ENCODE results near the gene PLCB4. TPM values are rescaled to one million over a fixed set of nuclear protein-coding genes. Genes with fewer than 3 reads are reported as not detected.

The PLCB4 gene
- polyA plus RNA-seq, 1 donor, result 14.6 TPM

DNA sequence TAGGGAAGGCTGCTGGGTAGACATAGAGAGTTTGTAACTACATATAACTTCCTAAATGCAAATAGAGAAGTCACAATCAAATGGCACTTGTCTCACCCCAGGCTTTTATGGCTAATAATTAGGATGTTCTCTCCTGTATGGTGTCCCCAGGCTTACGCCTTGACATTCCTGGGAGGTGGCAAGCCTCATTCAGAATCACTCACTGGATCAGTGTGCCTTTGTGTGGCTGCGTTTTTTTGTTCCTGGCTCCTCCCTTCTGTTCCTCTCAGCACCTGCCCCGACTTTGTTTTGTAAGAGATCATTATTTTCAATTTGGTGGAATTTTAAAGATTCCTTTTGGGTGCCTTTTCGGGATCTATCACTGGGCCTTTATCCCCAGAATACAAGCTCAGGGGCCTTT, 451.2 kb downstream of the PLCB4 start:
- H3K27me3 ChIP-seq (ENCODE audit: control insufficient read depth, insufficient read depth, low read length), result peaks cover 57% of the 10 kb centered on the region
- H3K4me1 ChIP-seq (ENCODE audit: control insufficient read depth, insufficient read depth, low read length), result no peaks in the 10 kb centered on the region
- no peak for DNase-seq
- H3K9me3 ChIP-seq (ENCODE audit: control insufficient read depth, low read depth, low read length), result no peaks in the 10 kb centered on the region
- no peak overlapping the region for H3K4me3 ChIP-seq (ENCODE audit: low read length)
- H3K27ac ChIP-seq (ENCODE audit: low read length), result no peak overlapping the region
- H3K36me3 ChIP-seq (ENCODE audit: control insufficient read depth, insufficient read depth, low read length), result no peaks in the 10 kb centered on the region
- WGBS (ENCODE audit: insufficient coverage, low lambda C conversion rate), result no CpG with 5 or more reads among the region's 4 CpGs

DNA sequence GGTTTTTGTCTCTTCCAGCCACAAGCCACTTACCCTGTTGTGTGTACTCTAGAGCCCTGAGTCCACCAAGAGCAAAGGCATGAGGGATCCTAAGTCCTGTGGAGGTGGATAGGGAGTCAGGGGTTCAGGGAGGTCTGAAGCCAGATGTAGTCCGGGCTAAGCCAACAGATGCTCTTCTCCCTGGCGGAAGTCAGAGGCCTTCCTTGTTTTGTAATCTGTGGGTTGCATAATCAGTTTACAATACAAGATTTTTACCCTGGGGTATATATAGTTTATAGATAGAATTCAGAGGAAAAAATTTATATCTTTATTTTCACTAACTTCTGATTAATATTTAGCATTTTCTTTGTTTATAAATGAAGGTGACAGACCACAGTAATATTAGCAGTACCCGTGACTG, 454.7 kb downstream of the PLCB4 start:
- H3K4me1 ChIP-seq (ENCODE audit: control insufficient read depth, insufficient read depth, low read length), result no peaks in the 10 kb centered on the region
- WGBS (ENCODE audit: insufficient coverage, low lambda C conversion rate), result no CpG with 5 or more reads among the region's 3 CpGs
- no peak for DNase-seq

More for the DNA sequence above, 454.7 kb downstream of the PLCB4 start:
- H3K27me3 ChIP-seq (ENCODE audit: control insufficient read depth, insufficient read depth, low read length), result peaks cover 22% of the 10 kb centered on the region
- no peaks in the 10 kb centered on the region for H3K36me3 ChIP-seq (ENCODE audit: control insufficient read depth, insufficient read depth, low read length)
- H3K27ac ChIP-seq (ENCODE audit: low read length), result no peak overlapping the region
- no peak overlapping the region for H3K4me3 ChIP-seq (ENCODE audit: low read length)
- H3K9me3 ChIP-seq (ENCODE audit: control insufficient read depth, low read depth, low read length), result no peaks in the 10 kb centered on the region

Measured in large intestine (tissue), 3 donors.